Measurements from ENCODE around the gene ERC2. TPM values are rescaled to one million over a fixed set of nuclear protein-coding genes. Genes with fewer than 3 reads are reported as not detected.

ERC2 gene
- total RNA-seq, 1 donor from 2014 or later: 0.53 TPM

GRCh38 chr3:55630280-55630920, 837.9 kb downstream of the ERC2 start:
- DNase-seq (ENCODE audit: low read depth, low spot score): no peak

- DNase-seq (ENCODE audit: low read depth, low spot score): no peak
Measured at GRCh38 chr3:55629432-55629831, 838.8 kb downstream of the ERC2 start.

DNA sequence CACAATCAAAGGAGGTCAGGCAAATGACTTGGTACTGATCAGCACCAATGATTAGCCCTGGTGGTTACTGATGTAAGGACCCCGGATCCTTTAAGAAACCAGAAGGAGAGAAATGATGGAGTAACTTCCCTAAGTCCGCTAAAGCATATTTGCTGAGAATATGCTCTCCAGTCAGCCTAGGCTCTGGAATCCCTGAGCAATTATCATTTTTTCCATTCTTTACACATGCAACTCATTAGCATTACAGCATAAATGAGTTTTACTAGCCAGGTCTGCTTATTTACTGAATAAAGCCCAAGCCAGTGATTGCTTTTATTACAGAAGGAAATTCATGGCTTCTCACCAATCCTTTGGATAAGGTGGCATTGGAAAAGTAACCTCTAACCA, 842.0 kb downstream of the ERC2 start:
- DNase-seq (ENCODE audit: low read depth, low spot score): no peak

GRCh38 chr3:55624238-55624637, 844.0 kb downstream of the ERC2 start:
- DNase-seq (ENCODE audit: low read depth, low spot score): no peak

- DNase-seq (ENCODE audit: low read depth, low spot score): no peak
Measured at GRCh38 chr3:55623786-55624185, 844.5 kb downstream of the ERC2 start.

DNA sequence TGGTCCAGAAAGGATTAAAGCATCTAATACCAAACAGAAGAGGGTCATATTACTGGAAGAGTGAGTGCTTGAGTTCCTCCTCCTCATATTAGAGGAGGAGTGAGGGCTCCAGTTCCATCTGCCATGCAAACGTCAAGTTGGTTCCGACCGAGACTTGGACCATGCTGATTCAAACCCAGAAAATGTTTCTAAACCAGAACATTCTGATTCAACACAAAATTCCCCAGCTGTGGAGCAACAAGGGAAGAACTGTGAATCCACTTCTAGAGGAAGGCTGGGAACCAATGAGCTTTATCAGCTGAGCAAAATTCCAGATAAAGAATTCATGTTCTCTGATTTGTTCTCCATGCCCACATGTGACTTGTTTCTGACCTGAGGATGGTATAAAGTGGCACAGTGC, 845.5 kb downstream of the ERC2 start:
- no peak for DNase-seq (ENCODE audit: low read depth, low spot score)

DNA sequence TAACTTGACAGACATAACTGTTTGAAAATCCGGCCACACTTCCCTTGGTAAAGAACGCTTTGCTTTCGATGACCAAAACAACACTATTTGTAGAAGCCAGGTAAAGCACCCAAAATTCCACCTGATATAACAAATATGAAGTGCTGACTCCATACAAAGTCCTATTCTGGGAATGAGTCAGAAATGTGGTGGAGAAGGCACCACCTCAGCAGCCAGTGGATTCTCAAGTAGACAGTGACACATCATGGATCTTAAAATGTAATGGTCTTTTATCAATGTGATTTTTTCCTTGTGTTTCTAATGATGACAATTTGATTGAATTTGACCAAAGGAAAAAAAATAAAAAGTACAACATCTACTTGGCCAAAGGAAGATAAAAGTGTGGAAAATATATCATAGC, 846.2 kb downstream of the ERC2 start:
- DNase-seq (ENCODE audit: low read depth, low spot score): no peak

DNA sequence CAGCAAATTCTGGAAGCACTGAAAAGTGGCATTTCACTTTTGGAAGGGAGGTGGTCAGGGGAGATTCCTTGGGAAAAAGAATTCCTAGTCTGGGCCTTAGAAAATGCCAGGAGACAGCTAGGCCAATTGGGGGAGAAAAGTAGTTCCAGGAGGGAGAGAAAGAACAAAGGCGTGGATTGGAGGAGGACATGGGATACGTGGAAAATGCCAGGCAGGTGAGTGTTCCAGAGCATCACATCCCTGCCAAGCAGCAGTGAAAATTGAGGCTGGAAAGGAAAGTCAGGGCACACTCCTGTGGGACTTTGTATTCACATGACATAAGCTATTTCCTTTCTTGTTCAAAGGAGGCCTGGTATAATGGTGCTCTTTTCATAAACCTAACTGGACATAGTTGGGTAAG, 846.6 kb downstream of the ERC2 start:
- no peak for DNase-seq (ENCODE audit: low read depth, low spot score)

DNA sequence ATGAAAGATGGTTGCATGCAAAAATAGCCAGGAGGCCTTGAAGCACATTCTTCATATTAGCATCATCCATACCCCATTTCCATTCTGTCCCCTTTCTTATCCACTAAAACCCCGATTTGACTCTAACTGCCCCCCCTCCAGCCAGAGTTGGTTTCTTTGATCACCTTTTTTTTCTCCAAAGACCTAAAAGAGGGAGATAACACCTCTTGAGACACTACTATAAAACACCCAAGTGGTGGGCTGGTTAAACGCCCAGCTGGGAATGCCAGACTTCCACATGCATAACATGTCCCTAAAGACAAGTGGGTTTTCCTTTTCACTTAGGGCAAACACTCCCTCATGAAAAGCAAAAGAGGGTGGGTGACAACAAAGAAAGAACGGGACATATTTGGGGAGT, 847.2 kb downstream of the ERC2 start:
- no peak for DNase-seq (ENCODE audit: low read depth, low spot score)

DNA sequence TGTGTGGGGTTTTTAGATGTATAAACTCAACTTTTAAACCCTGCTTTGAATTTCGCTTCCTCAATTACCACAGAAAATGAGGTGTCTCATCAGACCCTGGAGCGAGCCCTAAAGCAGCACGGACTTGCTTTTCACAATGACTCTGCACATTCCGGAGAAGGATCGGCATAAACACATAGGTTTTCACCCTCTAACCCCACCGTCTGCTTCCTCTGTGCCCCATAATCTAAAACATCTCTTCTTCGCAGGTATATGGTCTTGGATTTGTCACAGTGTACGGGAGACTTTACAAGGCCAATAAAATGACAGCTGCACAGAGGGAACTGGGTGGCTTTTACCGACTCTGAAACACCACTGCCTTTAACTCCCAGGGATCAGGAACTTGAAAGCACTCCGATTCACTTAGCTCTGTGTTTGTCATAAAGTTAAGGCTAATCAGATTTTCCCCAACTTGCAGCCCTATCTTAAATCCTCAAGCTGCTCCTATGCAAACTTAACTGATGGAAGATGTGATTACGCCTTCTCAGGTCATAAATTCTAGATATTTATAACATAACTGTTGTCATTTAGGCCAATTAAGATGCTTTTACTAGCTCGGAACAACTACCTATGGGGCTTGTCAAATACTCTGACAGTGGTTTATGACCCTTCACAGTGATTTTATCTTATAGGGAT, 847.8 kb downstream of the ERC2 start:
- DNase-seq (ENCODE audit: low read depth, low spot score): no peak

- DNase-seq (ENCODE audit: low read depth, low spot score): no peak
Measured at GRCh38 chr3:55619046-55619808, 849.0 kb downstream of the ERC2 start.

DNA sequence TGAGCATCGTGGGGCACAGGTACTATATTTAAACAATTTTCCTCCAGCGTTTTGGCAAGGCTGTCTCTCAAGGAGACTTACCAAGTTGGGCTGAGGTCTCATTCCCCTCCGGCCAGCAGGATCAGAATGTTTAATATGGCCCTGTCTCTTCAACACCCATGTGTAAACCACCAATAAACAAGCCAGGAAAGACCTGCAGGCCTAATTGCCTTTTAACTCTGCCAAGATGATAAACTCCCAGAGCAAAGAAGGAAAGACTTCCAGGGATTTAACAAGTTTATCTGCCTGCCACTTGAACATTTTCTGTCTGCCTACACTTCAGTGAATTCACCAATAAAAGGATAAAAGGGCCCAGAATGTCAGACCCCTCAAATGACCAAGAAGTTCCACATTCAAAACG, 850.9 kb downstream of the ERC2 start:
- DNase-seq (ENCODE audit: low read depth, low spot score): no peak

GRCh38 chr3:55616803-55617202, 851.5 kb downstream of the ERC2 start:
- DNase-seq (ENCODE audit: low read depth, low spot score): no peak

- DNase-seq (ENCODE audit: low read depth, low spot score): no peak
Measured at GRCh38 chr3:55615694-55616295, 852.5 kb downstream of the ERC2 start.

DNA sequence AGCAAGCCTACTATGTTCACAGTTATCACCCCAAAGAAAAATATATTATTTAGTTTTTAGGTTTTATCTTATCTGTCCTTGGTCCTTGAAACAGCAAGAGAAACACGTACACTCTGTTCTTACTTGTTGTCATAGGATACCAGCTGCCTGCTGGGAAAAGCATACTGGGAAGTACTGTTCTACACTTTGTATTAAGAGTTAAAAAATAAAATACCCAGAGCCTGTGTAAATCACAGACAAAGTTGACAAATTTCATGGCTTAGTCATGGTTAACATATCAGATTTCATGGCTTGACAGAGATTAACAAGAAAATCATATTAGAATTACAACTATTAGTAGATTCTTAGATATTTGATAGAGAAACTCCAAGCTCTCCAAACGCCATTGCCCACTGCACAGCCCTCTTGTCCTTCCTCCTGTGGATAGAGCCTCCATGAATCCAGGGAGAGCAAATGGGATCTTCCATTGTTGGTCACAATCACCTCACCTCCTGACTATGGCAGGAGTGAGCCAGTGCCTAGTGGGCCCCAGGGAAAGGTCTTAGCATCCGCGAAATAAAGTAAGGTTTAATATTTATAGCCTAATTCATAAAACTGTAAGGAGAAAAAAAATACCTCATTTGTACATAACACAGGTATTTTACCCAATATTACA, 853.1 kb downstream of the ERC2 start:
- no peak for DNase-seq (ENCODE audit: low read depth, low spot score)

DNA sequence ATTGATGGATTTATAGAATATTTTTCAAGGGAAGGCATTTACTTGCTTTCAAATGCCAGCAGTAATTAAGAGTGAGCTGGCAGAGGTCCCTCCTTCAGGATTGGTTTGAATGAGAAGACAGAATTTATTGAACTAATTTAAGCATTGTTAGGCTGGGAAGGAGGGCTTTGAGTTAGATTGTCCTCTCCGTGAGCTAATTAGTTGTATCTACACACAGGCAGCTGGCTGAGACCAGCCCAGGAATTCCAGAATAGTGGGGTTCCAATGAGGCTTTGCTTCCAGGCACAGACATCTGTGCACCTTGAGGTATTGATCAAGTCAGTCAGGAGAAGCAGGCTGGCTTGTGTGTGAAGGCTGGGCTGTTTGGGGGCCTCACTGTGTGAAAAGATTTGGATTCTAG, 857.1 kb downstream of the ERC2 start:
- DNase-seq (ENCODE audit: low read depth, low spot score): no peak

DNA sequence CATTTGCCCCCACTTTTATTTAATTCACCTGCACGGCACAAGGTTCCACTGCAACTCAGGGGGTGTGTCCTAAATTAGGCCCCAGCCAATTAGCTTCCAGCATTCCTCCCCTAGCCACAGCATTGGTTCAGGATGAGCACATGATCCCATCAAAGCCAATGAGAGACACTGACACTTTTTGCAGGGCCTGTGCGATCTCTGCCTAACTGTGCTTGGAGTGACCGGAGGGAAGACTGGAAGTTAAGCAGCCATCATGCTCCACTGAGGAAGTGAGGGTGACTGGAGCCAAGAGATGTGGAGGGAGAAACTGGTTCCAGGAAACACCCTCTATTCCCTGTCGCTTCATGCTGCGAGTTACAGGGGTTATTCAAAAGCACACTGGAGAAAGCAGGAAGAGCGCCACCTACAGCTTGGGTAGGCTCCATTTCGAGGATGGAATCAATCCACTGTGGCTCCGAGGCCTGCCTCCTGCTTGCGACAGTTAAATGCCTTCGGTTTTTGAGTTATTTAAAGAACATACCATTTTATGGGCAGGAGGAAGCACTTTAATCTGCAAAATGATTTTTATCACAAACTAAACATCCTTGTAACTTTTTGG, 858.9 kb downstream of the ERC2 start:
- no peak for DNase-seq (ENCODE audit: low read depth, low spot score)

DNA sequence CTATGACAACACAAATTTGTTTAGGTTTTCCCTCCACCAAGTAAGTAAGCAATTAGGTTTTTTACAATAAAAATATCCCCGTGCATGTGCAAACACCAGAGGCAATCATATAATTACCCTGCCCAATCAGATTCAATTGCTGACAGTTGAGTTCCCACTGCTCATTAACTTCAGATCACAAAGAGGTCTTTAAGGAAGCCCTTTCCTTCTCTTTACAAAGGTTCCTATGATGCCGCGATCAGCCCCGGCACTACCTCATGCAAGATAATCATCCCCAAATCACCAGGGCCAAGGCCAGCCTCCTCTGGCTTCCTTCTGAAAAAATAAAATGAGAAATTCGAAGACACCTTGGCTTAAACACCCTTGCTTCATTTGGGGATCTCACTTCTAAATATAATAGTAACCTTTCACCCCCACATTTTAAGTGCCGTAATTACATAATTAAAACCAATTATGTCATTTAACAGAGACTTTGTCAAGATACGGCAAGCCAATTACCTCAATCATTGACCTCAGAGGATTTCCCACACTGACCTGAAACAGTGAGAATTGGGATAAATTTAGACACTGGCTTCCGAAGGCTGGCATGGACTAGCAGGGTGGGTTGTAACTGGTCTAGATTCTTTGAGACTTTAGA, 859.8 kb downstream of the ERC2 start:
- no peak for DNase-seq (ENCODE audit: low read depth, low spot score)

DNA sequence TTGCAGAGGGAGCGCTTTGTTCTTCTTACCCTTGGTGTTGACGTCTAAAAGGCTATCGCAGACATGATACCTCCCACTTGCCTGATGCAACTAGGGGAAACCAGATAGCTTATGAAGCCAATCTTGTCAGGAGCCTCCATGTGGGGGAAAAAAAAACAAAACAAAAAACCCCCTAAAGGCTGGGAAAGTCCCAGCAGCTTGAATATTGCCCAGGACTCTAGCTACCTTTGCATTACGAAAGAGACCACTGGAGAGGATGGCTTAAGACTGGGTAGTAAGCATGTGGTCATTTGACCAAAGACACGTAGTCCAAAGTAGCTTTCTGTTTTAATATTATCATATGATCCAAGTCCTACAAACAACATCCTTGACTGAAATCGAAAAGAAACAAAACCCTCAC, 860.4 kb downstream of the ERC2 start:
- DNase-seq (ENCODE audit: low read depth, low spot score): no peak

DNA sequence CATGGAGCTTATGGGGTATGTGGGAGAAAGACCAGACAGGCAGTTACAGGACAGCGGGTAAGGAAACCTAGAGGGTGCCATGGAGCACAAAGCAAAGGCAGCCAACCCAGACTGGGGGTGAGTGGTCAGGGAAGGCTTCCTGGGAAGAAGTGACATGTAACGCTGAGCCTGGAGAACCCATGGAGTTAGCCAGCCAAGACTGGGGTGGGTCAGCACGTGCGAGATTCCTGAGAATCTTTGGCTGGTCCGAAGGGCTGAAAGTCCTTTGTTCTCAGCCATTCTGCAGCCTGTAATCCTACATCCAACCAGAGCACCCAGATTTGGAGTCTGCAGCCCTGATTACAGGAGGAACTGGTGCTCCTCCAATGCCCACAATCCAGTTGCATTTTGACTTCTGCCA, 861.1 kb downstream of the ERC2 start:
- DNase-seq (ENCODE audit: low read depth, low spot score): no peak
